Mesothelial cell of epicardium (in vitro differentiated cells): ENCODE results near the gene C17orf107. TPM values are rescaled to one million over a fixed set of nuclear protein-coding genes. Genes with fewer than 3 reads are reported as not detected.

Source experiments
- DNase-seq, 2 experiments: peaks; one replicate each; pipeline ENCODE4 v3.0.0; 2021; ENCODE audit warnings: low spot score in 2 of 2; ENCODE audit not compliant: unreplicated experiment in 2 of 2
- H3K27ac Mint-ChIP-seq: 2 replicates; pipeline ENCODE4 v1.8.0; 2021; ENCODE audit warnings: mixed read lengths
- H3K27me3 Mint-ChIP-seq: 2 replicates; pipeline ENCODE4 v1.8.0; 2021; ENCODE audit warnings: low read depth, mixed read lengths
- H3K36me3 Mint-ChIP-seq: 2 replicates; pipeline ENCODE4 v1.8.0; 2021; ENCODE audit warnings: mixed read lengths
- H3K4me1 Mint-ChIP-seq: 2 replicates; pipeline ENCODE4 v1.8.0; 2021; ENCODE audit warnings: mixed read lengths
- H3K4me3 Mint-ChIP-seq: 2 replicates; pipeline ENCODE4 v1.8.0; 2021; ENCODE audit warnings: mild to moderate bottlenecking, moderate library complexity, mixed read lengths
- H3K9me3 Mint-ChIP-seq: 2 replicates; pipeline ENCODE4 v1.8.0; 2021; ENCODE audit warnings: mixed read lengths
- total RNA-seq: library from RNA; stranded (reverse); gene quantifications from 3 replicates; pipeline ENCODE4 v1.2.1, GENCODE V29; 2021
- TF ChIP-seq, protein P1 (sequence below): fragments of 200-600 bp; sonication (generic); IDR thresholded peaks from one replicate; pipeline ENCODE4 v1.5.0; 2021; ENCODE audit warnings: antibody characterized with exemption; ENCODE audit not compliant: unreplicated experiment

The C17orf107 gene
- total RNA-seq, 1 donor from 2014 or later: 8.6 TPM

- H3K27ac Mint-ChIP-seq: no peak overlapping the region
- peak in 1 of 2 experiments; percentile 78 for DNase-seq
- no peaks in the 10 kb centered on the region for H3K9me3 Mint-ChIP-seq
- peaks cover 10% of the 10 kb centered on the region for H3K36me3 Mint-ChIP-seq
- TF ChIP-seq, protein P1, sequence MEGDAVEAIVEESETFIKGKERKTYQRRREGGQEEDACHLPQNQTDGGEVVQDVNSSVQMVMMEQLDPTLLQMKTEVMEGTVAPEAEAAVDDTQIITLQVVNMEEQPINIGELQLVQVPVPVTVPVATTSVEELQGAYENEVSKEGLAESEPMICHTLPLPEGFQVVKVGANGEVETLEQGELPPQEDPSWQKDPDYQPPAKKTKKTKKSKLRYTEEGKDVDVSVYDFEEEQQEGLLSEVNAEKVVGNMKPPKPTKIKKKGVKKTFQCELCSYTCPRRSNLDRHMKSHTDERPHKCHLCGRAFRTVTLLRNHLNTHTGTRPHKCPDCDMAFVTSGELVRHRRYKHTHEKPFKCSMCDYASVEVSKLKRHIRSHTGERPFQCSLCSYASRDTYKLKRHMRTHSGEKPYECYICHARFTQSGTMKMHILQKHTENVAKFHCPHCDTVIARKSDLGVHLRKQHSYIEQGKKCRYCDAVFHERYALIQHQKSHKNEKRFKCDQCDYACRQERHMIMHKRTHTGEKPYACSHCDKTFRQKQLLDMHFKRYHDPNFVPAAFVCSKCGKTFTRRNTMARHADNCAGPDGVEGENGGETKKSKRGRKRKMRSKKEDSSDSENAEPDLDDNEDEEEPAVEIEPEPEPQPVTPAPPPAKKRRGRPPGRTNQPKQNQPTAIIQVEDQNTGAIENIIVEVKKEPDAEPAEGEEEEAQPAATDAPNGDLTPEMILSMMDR: peak; percentile 75
- H3K4me1 Mint-ChIP-seq: peaks cover 9% of the 10 kb centered on the region
- H3K4me3 Mint-ChIP-seq: no peak overlapping the region
- H3K27me3 Mint-ChIP-seq: no peaks in the 10 kb centered on the region
These were observed 17.4 kb upstream of the C17orf107 start for GRCh38 chr17:4881761-4882555.

DNA sequence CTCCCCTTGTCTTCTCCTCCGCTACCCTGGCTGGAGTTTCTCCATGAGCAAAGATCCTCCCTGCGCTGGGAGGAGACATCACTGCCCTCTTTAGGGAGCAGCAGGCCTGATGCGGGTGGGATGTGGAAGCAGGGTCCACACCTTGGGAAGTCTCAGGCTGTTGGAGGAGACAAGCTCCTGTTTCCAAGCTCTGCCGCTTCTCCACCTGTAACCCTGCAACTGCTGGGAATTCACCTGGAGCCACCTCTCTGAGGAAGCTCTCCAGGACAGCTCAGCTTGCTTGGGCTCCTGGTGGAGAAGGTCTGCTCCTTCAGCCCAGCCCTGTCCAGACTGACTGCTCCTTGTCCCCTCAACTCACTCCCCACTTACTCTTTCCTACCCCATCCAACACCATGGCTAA is 14.8 kb upstream of the C17orf107 start:
- Mint-ChIP-seq H3K27me3 (no peaks in the 10 kb centered on the region), H3K36me3 (peaks cover 16% of the 10 kb centered on the region), H3K9me3 (no peaks in the 10 kb centered on the region), H3K4me3 (no peak overlapping the region), H3K4me1 (peaks cover 9% of the 10 kb centered on the region), H3K27ac (no peak overlapping the region)
- no peak for DNase-seq
- TF ChIP-seq, protein P1: no peak

DNA sequence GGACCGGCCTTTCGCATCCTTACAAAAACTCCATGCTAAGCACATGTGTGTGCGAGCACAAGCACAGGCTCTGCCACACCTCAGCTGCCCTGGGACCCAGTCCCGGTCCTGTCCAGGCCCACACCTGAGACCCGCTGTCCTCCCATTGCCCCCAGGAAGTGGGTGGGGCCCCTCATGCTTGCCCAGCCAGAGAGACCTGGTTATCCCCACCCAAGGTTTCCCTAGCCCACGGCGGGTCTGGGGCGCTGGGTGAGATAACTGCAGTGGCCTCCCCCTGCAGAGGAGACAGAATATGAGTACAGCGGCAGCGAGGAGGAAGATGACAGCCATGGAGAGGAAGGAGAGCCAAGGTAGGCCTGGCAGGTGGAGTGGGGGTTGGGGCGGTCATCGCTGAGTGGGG is 12.5 kb upstream of the C17orf107 start:
- no peak for DNase-seq
- Mint-ChIP-seq H3K27me3 (no peaks in the 10 kb centered on the region), H3K36me3 (peaks cover 16% of the 10 kb centered on the region), H3K27ac (no peak overlapping the region), H3K9me3 (no peaks in the 10 kb centered on the region), H3K4me3 (no peak overlapping the region), H3K4me1 (peaks cover 1% of the 10 kb centered on the region)
- TF ChIP-seq, protein P1: no peak

- no peaks in the 10 kb centered on the region for H3K27me3 Mint-ChIP-seq
- TF ChIP-seq, protein P1: no peak
- peaks cover 18% of the 10 kb centered on the region for H3K36me3 Mint-ChIP-seq
- no peak overlapping the region for H3K4me3 Mint-ChIP-seq
- no peak overlapping the region for H3K27ac Mint-ChIP-seq
- no peak for DNase-seq
- H3K4me1 Mint-ChIP-seq: no peaks in the 10 kb centered on the region
- no peaks in the 10 kb centered on the region for H3K9me3 Mint-ChIP-seq
These were observed 11.8 kb upstream of the C17orf107 start for GRCh38 chr17:4887581-4887980.

GRCh38 chr17:4891411-4892410 is 7.6 kb upstream of the C17orf107 start:
- no peaks in the 10 kb centered on the region for H3K27me3 Mint-ChIP-seq
- no peak overlapping the region for H3K4me3 Mint-ChIP-seq
- H3K4me1 Mint-ChIP-seq: no peaks in the 10 kb centered on the region
- no peak overlapping the region for H3K27ac Mint-ChIP-seq
- DNase-seq: no peak
- TF ChIP-seq, protein P1: no peak
- peaks cover 17% of the 10 kb centered on the region for H3K36me3 Mint-ChIP-seq
- H3K9me3 Mint-ChIP-seq: no peaks in the 10 kb centered on the region
